ENCODE results near the gene SERTAD2. TPM values are rescaled to one million over a fixed set of nuclear protein-coding genes. Genes with fewer than 3 reads are reported as not detected.

Gene SERTAD2
- total and polyA plus RNA-seq, 9 donors: 9.9 to 26.8 (median 20.8) TPM

DNA sequence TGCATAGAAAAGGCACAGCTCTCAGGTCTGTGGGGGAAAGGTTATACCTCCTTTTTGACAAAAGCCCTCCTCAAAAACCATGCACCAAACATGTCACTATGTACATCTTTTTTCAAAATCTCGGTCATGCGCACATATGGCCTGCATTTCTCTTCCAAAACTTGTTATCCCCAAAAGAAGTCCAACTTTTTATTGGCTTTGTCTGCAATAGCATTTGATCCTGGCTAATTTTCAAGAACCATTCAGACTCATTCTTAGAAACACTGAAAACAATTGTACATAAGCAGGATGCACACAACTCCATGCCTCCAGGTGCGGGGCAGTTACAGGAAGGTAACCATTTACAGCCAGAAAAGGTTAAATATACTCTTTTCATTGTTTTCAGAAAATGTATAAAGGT, 21.9 kb downstream of the SERTAD2 start:
- no peaks in the 10 kb centered on the region for H3K27me3 ChIP-seq
- DNase-seq: no peak
- no peaks in the 10 kb centered on the region for H3K4me1 ChIP-seq (ENCODE audit: insufficient read depth)
- TF ChIP-seq POLR2A (IDR thresholded peaks at IDR 0.05) (no peak), EP300 (IDR thresholded peaks at IDR 0.05) (no peak)
- TF ChIP-seq, protein P1, sequence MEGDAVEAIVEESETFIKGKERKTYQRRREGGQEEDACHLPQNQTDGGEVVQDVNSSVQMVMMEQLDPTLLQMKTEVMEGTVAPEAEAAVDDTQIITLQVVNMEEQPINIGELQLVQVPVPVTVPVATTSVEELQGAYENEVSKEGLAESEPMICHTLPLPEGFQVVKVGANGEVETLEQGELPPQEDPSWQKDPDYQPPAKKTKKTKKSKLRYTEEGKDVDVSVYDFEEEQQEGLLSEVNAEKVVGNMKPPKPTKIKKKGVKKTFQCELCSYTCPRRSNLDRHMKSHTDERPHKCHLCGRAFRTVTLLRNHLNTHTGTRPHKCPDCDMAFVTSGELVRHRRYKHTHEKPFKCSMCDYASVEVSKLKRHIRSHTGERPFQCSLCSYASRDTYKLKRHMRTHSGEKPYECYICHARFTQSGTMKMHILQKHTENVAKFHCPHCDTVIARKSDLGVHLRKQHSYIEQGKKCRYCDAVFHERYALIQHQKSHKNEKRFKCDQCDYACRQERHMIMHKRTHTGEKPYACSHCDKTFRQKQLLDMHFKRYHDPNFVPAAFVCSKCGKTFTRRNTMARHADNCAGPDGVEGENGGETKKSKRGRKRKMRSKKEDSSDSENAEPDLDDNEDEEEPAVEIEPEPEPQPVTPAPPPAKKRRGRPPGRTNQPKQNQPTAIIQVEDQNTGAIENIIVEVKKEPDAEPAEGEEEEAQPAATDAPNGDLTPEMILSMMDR (IDR thresholded peaks at IDR 0.05): no peak
- no peaks in the 10 kb centered on the region for H3K9me3 ChIP-seq
- H3K4me3 ChIP-seq: no peak overlapping the region
- intact Hi-C loops (cut with DNase I): no loop called here
- no peak overlapping the region for H3K27ac ChIP-seq
- H3K36me3 ChIP-seq: no peaks in the 10 kb centered on the region
- WGBS, 3 donors: 96% methylated on average over 3 of the region's 3 CpGs

DNA sequence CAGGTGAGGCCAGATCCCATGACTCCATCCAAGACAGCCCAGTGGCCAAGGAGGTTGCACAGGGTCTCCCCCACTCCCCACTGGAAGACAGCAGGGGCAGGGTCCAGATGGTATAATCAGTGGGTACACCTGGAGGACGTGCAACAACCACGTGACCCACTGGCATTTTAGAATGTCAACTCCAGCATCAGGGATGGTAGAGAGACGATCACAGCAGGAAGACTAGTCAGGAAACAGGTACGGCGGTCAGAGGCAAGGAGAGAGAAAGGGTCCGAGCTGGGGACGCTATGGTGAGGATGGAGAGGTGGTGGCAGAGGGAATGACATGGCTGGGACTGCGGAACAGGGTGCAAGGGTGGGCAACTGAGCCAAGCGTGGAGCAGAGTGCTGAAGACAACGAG, 23.0 kb downstream of the SERTAD2 start:
- no peak overlapping the region for H3K27ac ChIP-seq
- WGBS, 3 donors: 93 to 94% (median 94%) methylated on average over 10 of the region's 10 CpGs
- intact Hi-C loops (cut with DNase I): no loop called here
- no peak for TF ChIP-seq EP300 (IDR thresholded peaks at IDR 0.05)
- TF ChIP-seq, protein P1 (IDR thresholded peaks at IDR 0.05): no peak
- TF ChIP-seq POLR2A (IDR thresholded peaks at IDR 0.05): no peak
- no peak overlapping the region for H3K4me3 ChIP-seq
- no peaks in the 10 kb centered on the region for H3K36me3 ChIP-seq
- no peak for DNase-seq
- H3K9me3 ChIP-seq: no peaks in the 10 kb centered on the region
- H3K4me1 ChIP-seq (ENCODE audit: insufficient read depth): no peaks in the 10 kb centered on the region
- H3K27me3 ChIP-seq: no peaks in the 10 kb centered on the region

DNA sequence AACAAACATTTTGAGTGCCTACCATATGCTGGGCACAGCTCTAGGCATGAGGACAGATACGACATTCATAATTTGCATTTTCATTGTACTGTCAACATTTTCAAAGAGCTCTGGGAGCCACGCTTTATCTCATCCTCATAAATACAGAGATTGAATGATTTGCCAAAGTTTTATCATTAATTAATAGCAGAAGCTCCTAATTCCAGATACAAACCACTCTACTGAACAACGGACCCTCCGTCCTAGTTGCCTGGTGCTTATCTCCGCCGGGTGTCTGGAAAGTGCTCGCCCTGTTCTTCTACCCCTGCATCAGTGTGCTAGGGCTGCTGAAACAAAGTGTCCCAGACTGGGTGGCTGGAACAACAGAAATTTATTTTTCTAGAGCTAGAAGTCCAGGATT, 23.8 kb downstream of the SERTAD2 start:
- 89 to 93% (median 89%) methylated on average over 7 of the region's 7 CpGs for WGBS, 3 donors
- no peaks in the 10 kb centered on the region for H3K36me3 ChIP-seq
- H3K27ac ChIP-seq: no peak overlapping the region
- H3K9me3 ChIP-seq: no peaks in the 10 kb centered on the region
- no peak overlapping the region for H3K4me3 ChIP-seq
- H3K4me1 ChIP-seq (ENCODE audit: insufficient read depth): no peaks in the 10 kb centered on the region
- TF ChIP-seq POLR2A (IDR thresholded peaks at IDR 0.05) (no peak), EP300 (IDR thresholded peaks at IDR 0.05) (no peak)
- TF ChIP-seq, protein P1 (IDR thresholded peaks at IDR 0.05): no peak
- no peak for DNase-seq
- no peaks in the 10 kb centered on the region for H3K27me3 ChIP-seq
- intact Hi-C loops (cut with DNase I): no loop called here

DNA sequence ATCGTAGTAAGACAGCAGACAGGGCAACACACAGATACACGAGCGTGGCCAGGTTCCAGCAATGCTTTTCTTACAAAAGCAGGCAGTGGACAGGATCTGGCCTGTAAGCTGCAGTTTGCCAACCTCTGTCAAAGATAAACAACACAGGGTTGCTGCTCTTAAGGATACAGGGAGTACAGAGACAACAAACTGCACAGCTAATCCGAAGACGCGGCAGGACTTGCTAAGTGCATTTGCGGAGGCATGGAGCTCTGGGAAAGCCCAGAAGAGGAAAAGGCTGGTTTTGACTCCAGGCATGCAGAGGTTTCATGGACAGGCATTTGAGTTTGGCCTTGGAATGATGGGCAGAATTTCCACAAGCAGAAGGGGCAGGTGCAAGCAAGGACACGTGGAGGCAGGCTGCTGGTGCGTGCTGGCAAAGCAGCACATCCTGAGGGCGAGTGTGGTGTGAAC, 24.4 kb downstream of the SERTAD2 start:
- 61 to 74% (median 71%) methylated on average over 10 of the region's 10 CpGs for WGBS, 3 donors
- Histone ChIP-seq H3K27me3 (no peaks in the 10 kb centered on the region), H3K9me3 (no peaks in the 10 kb centered on the region), H3K4me3 (no peak overlapping the region), H3K27ac (no peak overlapping the region), H3K36me3 (no peaks in the 10 kb centered on the region), H3K4me1 (ENCODE audit: insufficient read depth) (no peaks in the 10 kb centered on the region)
- intact Hi-C loops (cut with DNase I): no loop called here
- DNase-seq: peak in 1 of 5 donors; percentile 31
- TF ChIP-seq, protein P1 (IDR thresholded peaks at IDR 0.05): no peak
- TF ChIP-seq EP300 (IDR thresholded peaks at IDR 0.05): no peak
- TF ChIP-seq POLR2A (IDR thresholded peaks at IDR 0.05): no peak
